H1 (cell line): ENCODE data around the gene PDE4B.

ENCODE experiments used
- ATF3 ChIP-seq: IDR thresholded peaks from 2 replicates; pipeline ENCODE4 v1.6.1; 2011; ENCODE audit warnings: low read depth, mild to moderate bottlenecking, low read length; ENCODE audit not compliant: insufficient read depth
- CBX5 ChIP-seq: fragments of 300-800, 300-1000 bp; sonication (generic); IDR thresholded peaks from 2 replicates; pipeline ENCODE4 v1.7.1; 2016; ENCODE audit warnings: antibody characterized with exemption, low read length, low read depth
- CTCF ChIP-seq, 3 experiments: IDR thresholded peaks; 1 replicate in 2 of 3; 2 replicates in 1 of 3; pipeline versions ENCODE4 v1.5.1 to v1.6.1; 2011; ENCODE audit warnings: low read length in 3 of 3, mild to moderate bottlenecking in 3 of 3, inconsistent platforms in 2 of 3, low read depth in 1 of 3, moderate library complexity in 1 of 3; ENCODE audit not compliant: insufficient read depth in 1 of 3; ENCODE audit errors: control extremely low read depth in 1 of 3
- EGR1 ChIP-seq: IDR thresholded peaks from 2 replicates; pipeline ENCODE4 v1.6.1; 2011; ENCODE audit warnings: low read depth, low read length, borderline replicate concordance
- MAX ChIP-seq: IDR thresholded peaks from 2 replicates; pipeline ENCODE4 v1.6.1; 2012; ENCODE audit warnings: inconsistent platforms
- POLR2AphosphoS5 ChIP-seq: IDR thresholded peaks from 2 replicates; pipeline ENCODE4 v1.6.1; 2011; ENCODE audit warnings: low read depth, low read length
- SIN3A ChIP-seq, 2 experiments: IDR thresholded peaks in 1 of 2; conservative IDR thresholded peaks in 1 of 2; 2 replicates each; pipeline ENCODE4 v1.6.1; 2011 to 2012; ENCODE audit warnings: low read length in 2 of 2, improper control_type of control experiment in 1 of 2, low read depth in 1 of 2, mild to moderate bottlenecking in 1 of 2

GRCh38 chr1:66154394-66154793 is 361.7 kb downstream of the PDE4B start:
- TF ChIP-seq CTCF (IDR thresholded peaks at IDR 0.05; ENCODE audit: control extremely low read depth in 1 of 3, insufficient read depth in 1 of 3, low read depth in 1 of 3, low read length in 3 of 3) (no peak), EGR1 (no peak), SIN3A (conservative IDR thresholded peaks at IDR 0.05 in 1 of 2, IDR thresholded peaks at IDR 0.05 in 1 of 2; ENCODE audit: low read depth in 1 of 2, low read length in 2 of 2) (no peak), POLR2AphosphoS5 (no peak), CBX5 (no peak), MAX (no peak), ATF3 (no peak)
